HepG2 (cell line): Measurements from ENCODE around the gene CHCHD6. TPM values are rescaled to one million over a fixed set of nuclear protein-coding genes. Genes with fewer than 3 reads are reported as not detected.

Experiments used
- GZF1 ChIP-seq: sonication (generic); formaldehyde crosslinking; IDR thresholded peaks from 2 replicates; pipeline ENCODE4 v1.5.1; 2020; ENCODE audit warnings: mild to moderate bottlenecking, missing genetic modification reagents
- HNRNPK ChIP-seq: fragments of 200-400 bp; formaldehyde crosslinking; IDR thresholded peaks from 2 replicates; pipeline ENCODE4 v1.6.1; 2018; ENCODE audit warnings: low read length, low read depth, moderate library complexity, mild to moderate bottlenecking; ENCODE audit not compliant: poor library complexity, severe bottlenecking
- IRX3 ChIP-seq: sonication (generic); formaldehyde crosslinking; IDR thresholded peaks from 2 replicates; pipeline ENCODE4 v1.8.1; 2023; ENCODE audit warnings: mild to moderate bottlenecking, low read depth, missing genetic modification reagents, borderline replicate concordance
- SOX6 ChIP-seq, 2 experiments: fragments of 450-650 bp in 1 of 2; sonication (generic) in 1 of 2; formaldehyde crosslinking in 1 of 2; IDR thresholded peaks; 2 replicates each; pipeline versions ENCODE4 v1.4.0 to v1.6.1; 2017 to 2020; ENCODE audit warnings: antibody characterized with exemption in 1 of 2, mild to moderate bottlenecking in 1 of 2, missing genetic modification reagents in 1 of 2
- TGIF2 ChIP-seq: IDR thresholded peaks from 2 replicates; pipeline ENCODE4 v1.6.1; 2016; ENCODE audit warnings: control low read depth, missing compliant biosample characterization
- ZNF12 ChIP-seq: sonication (generic); formaldehyde crosslinking; IDR thresholded peaks from 2 replicates; pipeline ENCODE4 v1.5.0; 2020; ENCODE audit warnings: missing genetic modification reagents
- ZNF260 ChIP-seq: sonication (generic); formaldehyde crosslinking; IDR thresholded peaks from 2 replicates; pipeline ENCODE4 v1.4.0; 2020; ENCODE audit warnings: missing genetic modification reagents, low read depth, mild to moderate bottlenecking, borderline replicate concordance
- ZNF572 ChIP-seq: sonication (generic); formaldehyde crosslinking; IDR thresholded peaks from 2 replicates; pipeline ENCODE4 v1.5.1; 2020; ENCODE audit warnings: mild to moderate bottlenecking, missing genetic modification reagents
- ZSCAN9 ChIP-seq: IDR thresholded peaks from 2 replicates; pipeline ENCODE4 v1.6.1; 2016; ENCODE audit warnings: borderline replicate concordance
- polyA plus RNA-seq, 8 experiments: library from polyadenylated mRNA; depleted of rRNA in 3 of 8; stranded (reverse) in 7 of 8; unstranded in 1 of 8; fragments of >200 nt; fragmentation: Illumina TruSeq in 4 of 8; extraction: Trizol in 4 of 8; gene quantifications; 2 replicates each; pipeline versions ENCODE4 v1.2.1 to v1.2.3, GENCODE V29; 2011 to 2016; ENCODE audit warnings: low read depth in 4 of 8, missing spikeins in 1 of 8, mixed read lengths in 1 of 8; ENCODE audit not compliant: insufficient read depth in 1 of 8
- total RNA-seq, 5 experiments: library from RNA; depleted of rRNA; stranded (reverse); fragments of >200 nt; fragmentation: Illumina TruSeq; extraction: Trizol; gene quantifications; 2 replicates each; pipeline ENCODE4 v1.2.3, GENCODE V29; 2016; ENCODE audit warnings: low read depth in 1 of 5
- TF ChIP-seq, protein P1 (sequence below): sonication (generic); formaldehyde crosslinking; IDR thresholded peaks from 2 replicates; pipeline ENCODE4 v1.4.0; 2020; ENCODE audit warnings: low read depth, missing genetic modification reagents
- TF ChIP-seq, protein P2 (sequence below): sonication (generic); formaldehyde crosslinking; IDR thresholded peaks from 2 replicates; pipeline ENCODE4 v1.4.0; 2020; ENCODE audit warnings: missing genetic modification reagents

The CHCHD6 gene
- total and polyA plus RNA-seq, 2 of the 13 experiments (the other 11 are each of a cell fraction or from before 2014, with no cell fraction given): 20.3 to 20.8 TPM

DNA sequence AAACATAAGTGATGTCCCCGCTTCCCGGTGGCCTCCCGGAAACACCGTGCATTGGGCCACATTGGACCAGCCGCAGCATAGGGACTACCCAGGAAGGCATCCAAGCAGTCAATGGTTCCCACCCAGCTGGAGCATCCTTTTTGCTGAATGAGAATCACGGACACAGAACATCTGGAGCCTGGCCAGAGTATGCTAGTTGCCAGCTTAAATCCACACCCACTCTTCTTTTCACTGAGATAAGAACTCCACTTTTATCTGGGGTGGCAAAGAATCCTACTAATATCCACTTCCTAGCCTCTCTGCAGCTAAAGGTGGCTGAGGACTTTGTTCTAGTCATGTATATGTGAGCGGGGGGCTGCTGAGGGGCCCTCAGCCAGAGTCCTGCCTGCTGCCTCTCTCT lies 183.6 kb downstream of the CHCHD6 start (continued):
- TF ChIP-seq, protein P1, sequence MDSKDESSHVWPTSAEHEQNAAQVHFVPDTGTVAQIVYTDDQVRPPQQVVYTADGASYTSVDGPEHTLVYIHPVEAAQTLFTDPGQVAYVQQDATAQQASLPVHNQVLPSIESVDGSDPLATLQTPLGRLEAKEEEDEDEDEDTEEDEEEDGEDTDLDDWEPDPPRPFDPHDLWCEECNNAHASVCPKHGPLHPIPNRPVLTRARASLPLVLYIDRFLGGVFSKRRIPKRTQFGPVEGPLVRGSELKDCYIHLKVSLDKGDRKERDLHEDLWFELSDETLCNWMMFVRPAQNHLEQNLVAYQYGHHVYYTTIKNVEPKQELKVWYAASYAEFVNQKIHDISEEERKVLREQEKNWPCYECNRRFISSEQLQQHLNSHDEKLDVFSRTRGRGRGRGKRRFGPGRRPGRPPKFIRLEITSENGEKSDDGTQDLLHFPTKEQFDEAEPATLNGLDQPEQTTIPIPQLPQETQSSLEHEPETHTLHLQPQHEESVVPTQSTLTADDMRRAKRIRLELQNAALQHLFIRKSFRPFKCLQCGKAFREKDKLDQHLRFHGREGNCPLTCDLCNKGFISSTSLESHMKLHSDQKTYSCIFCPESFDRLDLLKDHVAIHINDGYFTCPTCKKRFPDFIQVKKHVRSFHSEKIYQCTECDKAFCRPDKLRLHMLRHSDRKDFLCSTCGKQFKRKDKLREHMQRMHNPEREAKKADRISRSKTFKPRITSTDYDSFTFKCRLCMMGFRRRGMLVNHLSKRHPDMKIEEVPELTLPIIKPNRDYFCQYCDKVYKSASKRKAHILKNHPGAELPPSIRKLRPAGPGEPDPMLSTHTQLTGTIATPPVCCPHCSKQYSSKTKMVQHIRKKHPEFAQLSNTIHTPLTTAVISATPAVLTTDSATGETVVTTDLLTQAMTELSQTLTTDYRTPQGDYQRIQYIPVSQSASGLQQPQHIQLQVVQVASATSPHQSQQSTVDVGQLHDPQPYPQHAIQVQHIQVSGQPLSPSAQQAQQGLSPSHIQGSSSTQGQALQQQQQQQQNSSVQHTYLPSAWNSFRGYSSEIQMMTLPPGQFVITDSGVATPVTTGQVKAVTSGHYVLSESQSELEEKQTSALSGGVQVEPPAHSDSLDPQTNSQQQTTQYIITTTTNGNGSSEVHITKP (CRISPR knock-in tag): no peak
- TF ChIP-seq ZNF260 (CRISPR knock-in tag) (no peak), ZNF12 (CRISPR knock-in tag) (no peak), SOX6 (IDR thresholded peaks at IDR 0.05) (no peak), SOX6 (CRISPR knock-in tag; IDR thresholded peaks at IDR 0.05) (no peak), HNRNPK (no peak), ZNF572 (no peak), IRX3 (CRISPR knock-in tag) (no peak), GZF1 (no peak), TGIF2 (CRISPR knock-in tag) (no peak), ZSCAN9 (no peak)
- TF ChIP-seq, protein P2, sequence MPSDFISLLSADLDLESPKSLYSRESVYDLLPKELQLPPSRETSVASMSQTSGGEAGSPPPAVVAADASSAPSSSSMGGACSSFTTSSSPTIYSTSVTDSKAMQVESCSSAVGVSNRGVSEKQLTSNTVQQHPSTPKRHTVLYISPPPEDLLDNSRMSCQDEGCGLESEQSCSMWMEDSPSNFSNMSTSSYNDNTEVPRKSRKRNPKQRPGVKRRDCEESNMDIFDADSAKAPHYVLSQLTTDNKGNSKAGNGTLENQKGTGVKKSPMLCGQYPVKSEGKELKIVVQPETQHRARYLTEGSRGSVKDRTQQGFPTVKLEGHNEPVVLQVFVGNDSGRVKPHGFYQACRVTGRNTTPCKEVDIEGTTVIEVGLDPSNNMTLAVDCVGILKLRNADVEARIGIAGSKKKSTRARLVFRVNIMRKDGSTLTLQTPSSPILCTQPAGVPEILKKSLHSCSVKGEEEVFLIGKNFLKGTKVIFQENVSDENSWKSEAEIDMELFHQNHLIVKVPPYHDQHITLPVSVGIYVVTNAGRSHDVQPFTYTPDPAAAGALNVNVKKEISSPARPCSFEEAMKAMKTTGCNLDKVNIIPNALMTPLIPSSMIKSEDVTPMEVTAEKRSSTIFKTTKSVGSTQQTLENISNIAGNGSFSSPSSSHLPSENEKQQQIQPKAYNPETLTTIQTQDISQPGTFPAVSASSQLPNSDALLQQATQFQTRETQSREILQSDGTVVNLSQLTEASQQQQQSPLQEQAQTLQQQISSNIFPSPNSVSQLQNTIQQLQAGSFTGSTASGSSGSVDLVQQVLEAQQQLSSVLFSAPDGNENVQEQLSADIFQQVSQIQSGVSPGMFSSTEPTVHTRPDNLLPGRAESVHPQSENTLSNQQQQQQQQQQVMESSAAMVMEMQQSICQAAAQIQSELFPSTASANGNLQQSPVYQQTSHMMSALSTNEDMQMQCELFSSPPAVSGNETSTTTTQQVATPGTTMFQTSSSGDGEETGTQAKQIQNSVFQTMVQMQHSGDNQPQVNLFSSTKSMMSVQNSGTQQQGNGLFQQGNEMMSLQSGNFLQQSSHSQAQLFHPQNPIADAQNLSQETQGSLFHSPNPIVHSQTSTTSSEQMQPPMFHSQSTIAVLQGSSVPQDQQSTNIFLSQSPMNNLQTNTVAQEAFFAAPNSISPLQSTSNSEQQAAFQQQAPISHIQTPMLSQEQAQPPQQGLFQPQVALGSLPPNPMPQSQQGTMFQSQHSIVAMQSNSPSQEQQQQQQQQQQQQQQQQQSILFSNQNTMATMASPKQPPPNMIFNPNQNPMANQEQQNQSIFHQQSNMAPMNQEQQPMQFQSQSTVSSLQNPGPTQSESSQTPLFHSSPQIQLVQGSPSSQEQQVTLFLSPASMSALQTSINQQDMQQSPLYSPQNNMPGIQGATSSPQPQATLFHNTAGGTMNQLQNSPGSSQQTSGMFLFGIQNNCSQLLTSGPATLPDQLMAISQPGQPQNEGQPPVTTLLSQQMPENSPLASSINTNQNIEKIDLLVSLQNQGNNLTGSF (CRISPR knock-in tag): no peak
